ENCODE results near the gene CRYBG1.
A peak's percentile ranks its signal among the peaks of the same experiment; 100 is the strongest.

Gene CRYBG1

GRCh38 chr6:106360410-106360988 is at the start of gene CRYBG1:
Gene CRYBG1, plus strand, starts transcription at chr6:106360717. Its CDS starts 192 bp downstream, at chr6:106360909.
- DNase-seq (ENCODE audit: low spot score) = peak; percentile 43

DNA sequence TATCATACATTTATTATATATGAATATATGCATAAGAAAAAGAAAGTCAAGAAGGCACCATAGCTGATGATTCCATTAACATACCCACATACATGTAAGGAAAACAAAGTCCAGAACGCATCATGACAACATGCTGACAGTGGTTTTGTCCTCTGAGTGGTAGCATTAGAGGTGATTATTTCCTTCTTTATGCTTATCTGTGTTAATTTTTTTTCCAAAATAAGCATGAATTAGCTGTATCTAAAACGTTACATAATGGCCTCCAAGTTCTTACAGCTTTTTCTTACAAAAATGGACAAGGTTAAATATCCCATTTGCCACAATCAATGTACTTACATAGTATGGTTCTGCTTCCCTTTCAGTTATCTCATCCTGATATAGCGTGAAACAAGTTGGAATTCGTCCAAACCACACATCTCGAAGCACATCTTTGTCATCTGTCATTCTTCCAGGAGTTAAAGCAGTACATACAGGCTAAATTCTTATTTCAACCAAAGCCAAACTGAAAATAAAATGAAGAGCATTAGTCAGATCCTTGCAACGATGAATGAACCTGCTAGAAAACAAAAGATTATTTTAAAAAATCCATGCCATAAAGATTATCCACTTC is 44.6 kb upstream of the CRYBG1 start:
- peak; percentile 14 for DNase-seq (ENCODE audit: low spot score)

DNA sequence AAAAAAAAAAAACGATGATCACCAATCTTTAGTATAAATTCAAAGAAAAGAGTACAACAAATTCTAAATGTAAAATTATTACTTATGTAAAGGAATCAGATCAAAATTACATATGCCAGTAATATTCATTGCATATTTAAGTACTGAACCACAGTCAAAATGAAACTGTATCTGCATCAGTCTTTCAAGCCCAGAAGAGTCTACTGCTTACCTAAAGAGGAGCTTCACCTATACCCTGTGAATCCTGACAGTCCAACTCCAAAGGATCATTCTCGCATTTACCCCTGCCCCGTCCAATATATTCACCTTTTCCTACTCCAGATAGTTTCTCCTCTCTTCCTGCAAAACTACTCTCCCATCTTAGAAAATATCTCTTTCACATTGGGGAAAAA is 44.1 kb upstream of the CRYBG1 start:
- no peak for DNase-seq (ENCODE audit: low spot score)

GRCh38 chr6:106318061-106318460 is 42.5 kb upstream of the CRYBG1 start:
- no peak for DNase-seq (ENCODE audit: low spot score)

- DNase-seq (ENCODE audit: low spot score) = no peak
Observed at GRCh38 chr6:106318851-106319250, 41.7 kb upstream of the CRYBG1 start.

GRCh38 chr6:106321940-106322339 is 38.6 kb upstream of the CRYBG1 start:
- DNase-seq (ENCODE audit: low spot score) = no peak

DNA sequence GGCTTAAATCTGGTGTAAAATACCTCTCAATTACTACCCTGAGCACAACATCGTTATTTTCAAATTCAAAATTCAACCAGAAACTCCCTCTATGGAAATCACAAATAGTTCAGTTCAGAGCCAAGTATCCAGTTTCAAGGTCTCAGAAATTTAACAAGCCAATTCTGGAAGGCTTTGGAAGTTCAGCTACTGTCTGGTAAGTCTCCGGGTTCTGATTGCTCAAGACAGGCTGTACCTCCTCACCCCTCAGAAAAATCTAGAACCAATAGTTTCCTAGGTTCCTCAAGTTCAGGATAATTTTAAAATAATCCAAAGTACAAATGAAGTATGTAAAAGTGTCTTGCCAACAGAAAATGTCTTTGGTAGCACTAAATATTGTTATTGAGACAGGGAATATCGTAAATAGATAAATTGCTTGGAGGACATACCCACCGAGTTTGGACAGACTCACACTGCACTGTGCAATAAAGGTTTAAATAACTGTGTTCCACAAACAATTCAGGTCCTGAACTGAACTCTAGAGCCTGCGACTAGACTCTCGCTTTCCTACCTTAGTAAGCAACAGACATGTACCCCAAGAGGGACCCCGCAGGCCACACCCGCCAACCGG is 35.7 kb upstream of the CRYBG1 start:
- DNase-seq (ENCODE audit: low spot score) = no peak

DNA sequence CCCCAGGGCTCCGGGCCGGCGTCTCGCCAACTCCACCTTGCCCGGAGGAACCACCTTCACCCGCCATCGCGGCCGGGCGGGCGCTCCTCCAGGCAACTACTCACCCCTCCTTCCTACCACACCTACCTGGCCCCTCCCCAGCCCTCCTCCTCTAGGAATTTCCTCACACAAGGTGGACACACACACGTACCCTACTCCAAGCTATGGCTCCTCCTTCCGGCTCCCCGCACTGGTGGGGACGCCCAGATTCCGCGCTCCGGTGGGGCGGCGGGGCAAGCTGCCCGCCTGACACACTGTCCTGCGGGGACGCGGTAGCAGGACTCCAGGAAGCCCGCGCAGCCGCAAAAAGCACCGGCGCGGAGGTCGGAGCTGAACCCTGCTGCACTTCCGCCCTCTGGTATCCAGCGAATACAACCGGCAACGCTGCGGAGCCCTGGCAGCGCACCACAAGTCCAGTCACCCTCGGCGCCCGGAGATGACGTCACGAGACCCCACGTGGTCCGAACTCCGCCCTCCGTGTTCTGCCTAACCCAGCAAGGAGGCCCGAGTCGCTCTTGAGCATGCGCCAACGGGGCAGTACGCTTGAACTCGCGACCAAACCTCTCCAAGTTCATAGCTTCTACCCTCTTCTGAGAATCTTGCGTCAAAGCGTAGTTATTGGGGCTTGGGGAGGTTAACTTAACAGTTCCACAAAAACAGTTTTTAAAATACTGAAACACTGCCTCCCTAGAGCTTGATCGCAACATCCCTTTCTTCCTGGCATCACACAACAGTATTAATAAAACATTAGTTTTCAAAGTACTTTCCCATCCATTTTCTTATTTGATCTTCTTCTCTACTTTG is 35.0 kb upstream of the CRYBG1 start, which contains the start of gene ATG5:
Gene ATG5, minus strand, starts transcription at position 425 of the 843 bp plus-strand sequence. CDS start 9,552 bp downstream, outside the sequence.
- peak; percentile 98 for DNase-seq (ENCODE audit: low spot score)

DNA sequence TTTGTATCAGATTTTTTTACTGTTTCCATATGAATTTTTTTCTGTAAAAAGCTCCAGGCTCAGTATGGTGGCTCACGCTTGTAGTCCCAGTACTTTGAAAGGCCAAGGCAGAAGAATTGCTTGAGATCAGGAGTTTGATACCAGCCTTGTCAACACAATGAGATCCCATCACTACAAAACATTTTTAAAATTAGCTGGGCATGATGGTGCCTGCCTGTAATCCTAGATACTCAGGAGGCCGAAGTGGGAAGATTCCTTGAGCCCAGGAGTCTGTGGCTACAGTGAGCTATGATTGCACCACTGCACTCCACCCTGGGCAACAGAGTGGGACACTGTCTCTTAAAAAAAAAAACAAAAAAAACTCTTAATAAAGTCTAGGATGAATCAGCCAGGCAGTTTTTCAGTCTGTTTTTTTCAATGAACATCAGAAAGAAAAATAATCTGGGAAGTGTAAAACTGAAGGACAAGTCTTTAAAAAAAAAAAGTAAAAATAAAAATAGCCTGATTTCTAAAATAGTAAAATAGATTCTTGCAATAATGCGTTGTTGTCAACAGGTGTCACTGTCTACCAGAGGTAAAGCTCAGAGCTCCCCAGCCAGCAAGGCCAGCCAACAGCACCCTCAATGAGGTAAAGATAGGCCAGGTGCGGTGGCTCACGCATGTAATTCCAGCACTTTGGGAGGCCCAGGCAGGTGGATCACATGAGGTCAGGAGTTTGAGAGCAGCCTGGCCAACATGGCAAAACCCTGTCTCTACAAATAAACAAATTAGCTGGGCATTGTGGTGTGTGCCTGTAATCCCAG is 25.7 kb upstream of the CRYBG1 start:
- DNase-seq (ENCODE audit: low spot score) = peak; percentile 49

DNA sequence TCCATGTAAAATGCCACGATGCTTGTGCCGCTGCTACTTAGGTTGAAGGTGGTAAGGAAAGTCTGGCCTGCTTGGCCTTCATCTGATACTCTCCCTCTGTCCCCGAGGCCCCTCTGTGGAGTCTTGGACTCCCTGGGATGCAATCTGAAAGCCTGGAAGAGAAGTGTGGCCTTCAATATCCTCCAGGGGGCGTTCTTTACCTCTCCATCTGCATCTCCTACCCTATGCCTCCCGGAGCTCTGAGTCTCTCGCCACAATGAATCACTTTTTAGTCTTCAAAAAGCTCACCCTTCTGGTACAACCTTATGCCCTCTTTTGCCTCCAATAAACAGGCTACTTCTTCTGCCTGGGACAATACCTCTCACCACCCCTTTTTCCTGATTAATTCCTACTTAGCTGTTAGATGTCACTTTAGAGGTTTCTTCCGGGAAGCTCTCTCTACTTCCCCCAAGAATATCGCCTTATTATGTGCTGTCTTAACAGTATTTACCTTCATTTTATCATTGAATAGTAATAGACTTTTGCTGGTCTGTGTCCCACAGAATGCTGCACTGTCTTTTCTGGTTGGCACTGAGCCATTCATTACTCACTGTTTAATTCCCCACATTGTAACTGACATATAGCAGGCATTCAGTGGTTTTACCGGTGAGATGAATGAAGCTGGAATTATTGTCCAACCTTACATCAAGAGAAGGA is 21.0 kb upstream of the CRYBG1 start:
- peak; percentile 67 for DNase-seq (ENCODE audit: low spot score)

GRCh38 chr6:106347219-106347618 is 13.3 kb upstream of the CRYBG1 start:
- no peak for DNase-seq (ENCODE audit: low spot score)

- no peak for DNase-seq (ENCODE audit: low spot score)
Observed at GRCh38 chr6:106356378-106356777, 4.1 kb upstream of the CRYBG1 start.

GRCh38 chr6:106359959-106360409 is 533 bp upstream of the CRYBG1 start:
- DNase-seq (ENCODE audit: low spot score) = no peak

DNA sequence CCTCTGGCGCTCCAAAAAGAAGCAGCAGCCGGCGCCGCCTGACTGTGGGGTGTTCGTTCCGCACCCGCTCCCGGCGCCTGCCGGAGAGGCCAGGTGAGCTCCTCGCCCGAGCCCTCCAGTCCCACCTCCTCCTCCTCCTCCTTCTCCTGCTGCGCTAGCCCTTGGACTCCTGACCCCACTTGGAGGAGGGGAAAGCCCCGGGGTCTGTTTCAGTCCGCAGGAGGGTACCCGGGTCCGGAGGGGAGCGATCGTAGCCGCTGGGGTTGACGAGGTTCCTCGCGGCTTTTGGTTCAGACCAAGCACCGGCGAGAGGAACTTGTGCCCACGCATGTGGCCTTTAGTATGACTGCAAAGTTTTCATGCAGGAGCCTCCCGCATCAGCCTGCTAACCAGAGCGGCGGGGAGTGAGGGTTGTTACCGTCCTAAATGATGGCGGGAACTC is 493 bp downstream of the CRYBG1 start:
- DNase-seq (ENCODE audit: low spot score) = no peak

DNA sequence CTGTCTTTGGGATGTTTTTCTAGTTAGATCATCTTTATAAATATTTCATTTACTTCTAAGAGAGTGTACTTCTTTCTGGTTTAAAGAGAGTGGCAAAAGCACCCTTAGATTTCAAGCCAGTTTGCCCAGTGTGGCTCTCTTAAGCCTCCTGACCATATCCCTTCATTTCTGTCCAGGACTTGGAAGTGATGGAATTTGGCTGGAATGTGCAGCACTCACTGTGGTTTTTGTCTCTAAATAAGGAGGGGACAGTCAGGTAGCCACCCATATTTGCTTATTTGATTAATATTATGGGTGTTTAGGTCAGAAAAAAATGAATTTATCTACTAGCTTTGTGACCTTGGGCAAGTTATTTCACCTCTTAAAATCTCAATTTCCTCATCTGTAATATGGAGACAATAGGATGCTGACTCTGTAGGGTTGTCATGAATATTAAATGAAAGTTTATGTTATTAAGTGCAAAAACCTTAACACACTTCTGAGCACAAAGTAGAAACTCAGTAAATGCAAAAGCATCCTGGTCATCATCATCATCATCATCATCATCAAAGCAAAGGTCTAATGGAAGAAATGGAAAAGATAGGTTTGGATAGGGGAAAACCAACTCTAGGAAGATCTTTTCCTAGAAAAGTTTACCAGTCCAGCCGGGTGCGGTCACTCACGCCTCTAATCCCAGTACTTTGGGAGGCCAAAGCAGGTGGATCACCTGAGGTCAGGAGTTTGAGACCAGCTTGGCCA is 3.1 kb downstream of the CRYBG1 start:
- no peak for DNase-seq (ENCODE audit: low spot score)

GRCh38 chr6:106369739-106370138 is 9.2 kb downstream of the CRYBG1 start:
- no peak for DNase-seq (ENCODE audit: low spot score)

DNA sequence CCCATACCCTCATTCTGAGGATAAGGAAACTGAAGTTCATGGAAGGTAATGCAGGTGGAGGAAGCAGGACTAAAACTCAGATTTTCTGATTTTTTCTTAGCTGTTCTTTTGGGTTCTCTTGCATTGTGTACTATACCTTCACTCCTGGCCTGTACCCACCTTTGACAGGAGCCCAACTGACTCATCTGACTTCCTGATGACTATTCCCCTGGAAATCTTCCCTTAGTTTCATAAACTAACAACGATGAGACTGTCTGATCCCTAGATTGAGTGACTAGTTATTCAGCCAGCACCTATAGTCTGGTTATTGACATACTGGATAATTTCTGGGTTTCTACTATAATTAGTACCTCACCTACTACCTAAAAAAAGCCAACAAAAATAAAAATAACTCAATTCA is 10.1 kb downstream of the CRYBG1 start:
- DNase-seq (ENCODE audit: low spot score) = no peak

DNA sequence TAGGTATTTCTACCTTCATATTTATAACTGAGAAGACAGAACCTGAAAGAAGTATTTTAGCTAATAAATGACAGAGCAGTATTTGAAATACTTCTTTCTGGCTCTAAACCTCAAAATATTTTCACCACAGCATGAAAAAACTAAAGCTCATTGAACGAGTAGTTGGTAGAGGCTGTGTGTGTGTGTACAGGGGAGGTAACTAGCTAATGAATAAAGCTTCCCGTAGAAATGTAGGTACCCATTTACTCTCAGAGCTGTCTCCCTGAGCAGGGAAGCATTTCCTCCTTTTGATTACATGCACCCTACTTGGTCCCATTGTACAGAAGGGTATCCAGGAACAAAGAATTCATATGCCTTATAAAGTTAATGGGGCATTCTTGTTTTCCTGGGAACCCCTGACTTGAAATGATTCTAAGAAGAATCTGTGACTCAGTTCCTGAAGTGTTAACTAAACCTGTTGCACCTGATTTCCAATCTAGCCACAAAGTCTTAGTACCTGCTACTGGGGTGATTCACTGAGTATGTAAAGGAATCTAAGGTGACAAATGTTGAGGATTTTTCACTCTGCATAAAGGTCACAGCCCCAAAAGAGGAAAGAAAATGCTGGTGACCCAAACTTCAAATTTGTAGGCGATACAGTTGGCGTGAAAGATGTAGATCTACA is 12.5 kb downstream of the CRYBG1 start:
- DNase-seq (ENCODE audit: low spot score) = no peak

- DNase-seq (ENCODE audit: low spot score) = no peak
Observed at GRCh38 chr6:106373502-106374239, 13.2 kb downstream of the CRYBG1 start.
